ENCODE measurements around the gene FAM186B.

FAM186B gene

DNA sequence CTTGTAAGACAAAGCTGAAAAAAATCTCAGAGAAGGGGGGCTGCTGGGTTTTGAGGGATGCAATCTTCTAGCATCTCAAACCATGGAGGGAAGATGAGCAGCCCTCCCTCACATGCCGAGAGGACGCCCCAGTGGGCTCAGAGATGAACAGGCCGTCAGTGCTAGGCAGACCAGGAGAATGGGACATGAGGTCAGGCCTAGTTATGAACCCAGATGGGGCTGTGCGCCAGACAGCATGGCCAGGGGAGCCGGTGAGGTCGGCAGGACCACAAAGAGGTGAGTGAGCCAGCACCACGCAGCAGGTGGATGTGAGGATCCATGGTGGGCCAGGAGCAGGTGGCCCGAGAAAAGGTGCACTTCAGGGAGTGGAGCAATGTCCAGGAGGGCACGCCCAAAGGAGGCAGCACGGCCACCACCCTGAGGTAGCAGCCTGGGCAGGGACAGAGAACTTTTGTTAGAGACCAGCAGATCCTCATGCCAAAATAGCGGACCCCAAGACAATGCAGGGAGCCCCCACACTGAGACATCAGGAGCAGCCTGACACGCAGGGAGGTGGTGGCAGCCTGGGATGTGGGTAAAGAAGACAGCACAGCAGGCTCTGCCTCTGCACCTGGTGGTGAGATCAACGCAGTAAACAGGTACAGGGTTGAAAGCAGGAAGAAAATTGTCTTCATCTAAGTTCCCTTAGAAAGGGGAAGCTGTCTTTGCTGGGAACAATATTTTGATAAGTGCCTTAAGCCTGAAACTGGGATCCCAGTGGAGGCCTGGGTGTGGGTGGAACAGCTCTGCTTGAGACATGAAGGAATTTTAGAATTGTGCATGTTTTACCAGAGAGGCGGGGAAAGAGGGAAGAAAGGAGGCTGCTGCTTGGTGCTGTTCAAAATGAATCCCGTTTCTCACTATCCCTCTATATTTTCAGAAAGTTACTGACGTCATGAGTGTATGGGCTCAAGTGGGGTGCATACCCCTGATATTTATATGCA is 19.7 kb downstream of the FAM186B start:
- TF ChIP-seq ZFX (IDR thresholded peaks at IDR 0.05; ENCODE audit: borderline replicate concordance) (no peak), CTCF (IDR thresholded peaks at IDR 0.05) (no peak)
- H3K27ac ChIP-seq: no peak overlapping the region

DNA sequence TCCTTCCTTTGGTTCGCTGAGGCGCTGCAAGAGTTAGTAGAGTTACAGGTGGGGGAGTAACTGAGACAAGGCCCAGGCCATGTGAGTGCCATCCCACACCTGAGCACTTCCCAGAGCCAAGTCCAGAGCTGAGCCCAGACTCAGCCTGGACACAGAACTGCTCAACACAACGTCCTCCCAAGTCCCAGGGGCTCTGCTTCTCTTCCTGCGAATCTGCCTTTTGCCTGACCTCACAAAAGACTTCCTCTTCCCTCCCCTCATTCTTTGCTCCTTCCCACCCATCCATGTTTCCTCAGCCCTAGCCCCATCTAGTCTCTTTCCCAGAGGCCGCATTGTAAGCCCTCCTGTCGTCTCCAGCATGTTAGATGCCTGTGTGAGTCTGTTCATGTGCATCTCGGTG is 20.8 kb downstream of the FAM186B start:
- TF ChIP-seq CTCF (IDR thresholded peaks at IDR 0.05): no peak
- TF ChIP-seq ZFX (IDR thresholded peaks at IDR 0.05; ENCODE audit: borderline replicate concordance): no peak
- H3K27ac ChIP-seq: no peak overlapping the region

- peak overlapping the region; percentile 14; the same call in 1 of the 2 replicates for H3K27ac ChIP-seq
- no peak for TF ChIP-seq CTCF (IDR thresholded peaks at IDR 0.05)
- TF ChIP-seq ZFX (IDR thresholded peaks at IDR 0.05; ENCODE audit: borderline replicate concordance): no peak
Measured at GRCh38 chr12:49583366-49584094, 21.9 kb downstream of the FAM186B start.

GRCh38 chr12:49582850-49583249 is 22.6 kb downstream of the FAM186B start:
- H3K27ac ChIP-seq: peak overlapping the region; percentile 14; the same call in 1 of the 2 replicates
- TF ChIP-seq CTCF (IDR thresholded peaks at IDR 0.05) (no peak), ZFX (IDR thresholded peaks at IDR 0.05; ENCODE audit: borderline replicate concordance) (no peak)

DNA sequence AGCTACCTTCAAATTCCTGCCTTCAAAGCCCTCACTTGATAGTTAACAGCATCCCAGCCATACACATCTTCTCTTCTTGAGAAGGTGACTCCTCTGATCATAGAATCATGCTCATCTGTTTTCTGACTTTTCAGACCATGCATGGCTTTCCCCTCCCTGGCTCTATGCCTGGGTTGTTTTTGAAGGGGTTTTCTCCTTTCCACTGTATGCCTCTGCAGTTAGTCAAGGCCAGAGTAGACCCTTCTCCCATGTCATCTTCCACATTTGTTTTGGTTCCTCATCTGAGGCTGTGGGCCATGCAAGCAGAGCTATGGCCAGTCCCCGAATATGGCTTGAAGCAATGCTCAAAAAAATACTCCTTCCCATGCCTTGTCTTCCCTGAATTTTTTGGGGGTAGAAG is 23.2 kb downstream of the FAM186B start:
- no peak for TF ChIP-seq CTCF (IDR thresholded peaks at IDR 0.05)
- TF ChIP-seq ZFX (IDR thresholded peaks at IDR 0.05; ENCODE audit: borderline replicate concordance): no peak
- H3K27ac ChIP-seq: peak overlapping the region; percentile 14; the same call in 1 of the 2 replicates

DNA sequence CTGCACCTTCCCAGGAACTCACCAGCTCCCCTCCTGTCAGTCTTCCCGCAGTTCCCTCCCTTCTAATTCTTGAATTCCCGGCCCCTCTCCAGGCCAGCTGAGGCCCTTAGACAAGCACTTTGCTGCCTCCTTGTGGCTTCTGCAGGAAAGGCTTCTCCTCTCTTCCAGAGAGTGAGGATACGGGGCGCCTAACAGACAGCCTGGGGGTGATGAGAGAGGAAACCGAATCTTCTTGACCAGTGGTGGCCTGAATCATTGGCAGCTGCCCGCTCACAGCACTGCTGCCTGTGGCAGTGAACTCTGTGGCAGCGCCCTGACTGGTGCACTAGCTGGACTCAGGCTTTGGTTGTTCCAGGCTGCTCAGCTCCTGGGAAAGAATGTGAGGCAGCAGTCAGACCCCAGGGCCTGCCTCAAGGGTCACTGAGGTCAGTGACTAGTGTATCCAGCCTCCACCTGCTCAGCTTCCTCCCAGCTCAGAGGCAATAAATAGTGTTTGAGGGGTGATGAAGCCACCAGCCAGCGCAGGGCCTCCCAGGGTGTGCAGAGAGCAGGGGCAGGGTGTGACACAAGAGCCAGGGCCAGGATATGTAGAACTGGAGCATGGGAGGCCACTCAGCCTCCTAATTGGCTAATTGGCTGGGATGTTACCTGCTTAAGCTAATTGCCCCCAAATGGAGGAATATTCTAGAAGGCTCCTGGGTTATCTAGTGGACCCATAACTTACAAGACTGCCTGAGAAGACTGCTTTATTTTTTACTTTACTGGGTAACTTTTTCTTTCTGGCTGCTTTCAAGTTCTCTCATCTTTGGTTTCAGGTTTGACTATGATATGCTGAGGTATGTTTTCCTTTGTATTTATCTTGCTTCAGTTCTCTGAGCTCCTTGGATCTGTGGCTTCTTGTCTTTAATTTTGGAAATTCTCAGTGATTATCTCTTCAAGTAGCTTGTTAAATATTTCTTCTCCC is 24.6 kb downstream of the FAM186B start:
- peak; percentile 98 for TF ChIP-seq CTCF (IDR thresholded peaks at IDR 0.05)
- TF ChIP-seq ZFX (IDR thresholded peaks at IDR 0.05; ENCODE audit: borderline replicate concordance): no peak
- no peak overlapping the region for H3K27ac ChIP-seq

Data from 22Rv1 (cell line).